SK-N-SH (cell line): ENCODE data around the gene GPC5. TPM values are rescaled to one million over a fixed set of nuclear protein-coding genes. Genes with fewer than 3 reads are reported as not detected.

ENCODE experiments used
- CTCF ChIA-PET: fragments of 300-600, 350-600 bp; formaldehyde crosslinking; extraction: SDS; loops from one replicate; lab custom pipeline; 2021; lab: Yijun Ruan, JAX
- POLR2A ChIA-PET: fragments of 350-600 bp; sonication (Branson Sonifier 250); formaldehyde crosslinking; extraction: SDS; loops from one replicate; lab custom pipeline; 2020; ENCODE audit warnings: antibody characterized with exemption, inconsistent platforms; lab: Yijun Ruan, JAX
- DNase-seq: peaks from one replicate; pipeline ENCODE4 v3.0.0; 2012
- H2AFZ ChIP-seq: fragments of 200-600 bp; sonication (generic); 2 replicates; pipeline ENCODE4 v1.8.1; 2016; ENCODE audit warnings: antibody characterized with exemption, mild to moderate bottlenecking, low read depth
- H3F3A ChIP-seq: fragments of 200-600 bp; sonication (generic); replicated peaks from 2 replicates; pipeline ENCODE3; 2016; ENCODE audit warnings: antibody characterized with exemption, mild to moderate bottlenecking; ENCODE audit not compliant: insufficient read depth
- H3K27ac ChIP-seq, 2 experiments: fragments of 200-500 bp in 1 of 2; fragments of 200-600 bp in 1 of 2; sonication (Bioruptor generic) in 1 of 2; sonication (generic), shearing (Covaris generic) in 1 of 2; 2 replicates each; pipeline versions ENCODE4 v1.5.1 to v1.6.1; 2014 to 2016; ENCODE audit warnings: low read depth in 2 of 2, inconsistent platforms in 1 of 2, low read length in 1 of 2, mild to moderate bottlenecking in 1 of 2, mixed read lengths in 1 of 2
- H3K27me3 ChIP-seq: fragments of 200-600 bp; sonication (generic), shearing (Covaris generic); 2 replicates; pipeline ENCODE4 v1.6.1; 2016; ENCODE audit warnings: mixed run types; ENCODE audit not compliant: insufficient read depth
- H3K36me3 ChIP-seq, 2 experiments: fragments of 200-500 bp in 1 of 2; fragments of 200-600 bp in 1 of 2; sonication (Bioruptor generic) in 1 of 2; sonication (generic) in 1 of 2; replicated peaks in 1 of 2; 2 replicates each; pipeline versions ENCODE3 to v1.5.1; 2014 to 2016; ENCODE audit warnings: low read length in 1 of 2, mild to moderate bottlenecking in 1 of 2; ENCODE audit not compliant: insufficient read depth in 2 of 2, control insufficient read depth in 1 of 2
- H3K4me1 ChIP-seq, 2 experiments: fragments of 200-500 bp in 1 of 2; fragments of 200-600 bp in 1 of 2; sonication (Bioruptor generic) in 1 of 2; sonication (generic), shearing (Covaris generic) in 1 of 2; 2 replicates each; pipeline versions ENCODE4 v1.5.1 to v1.6.1; 2014 to 2016; ENCODE audit warnings: low read depth in 1 of 2, low read length in 1 of 2, mixed run types in 1 of 2; ENCODE audit not compliant: insufficient read depth in 2 of 2, control insufficient read depth in 1 of 2
- H3K4me2 ChIP-seq: fragments of 200-600 bp; sonication (generic), shearing (Covaris generic); 2 replicates; pipeline ENCODE4 v1.6.1; 2017; ENCODE audit warnings: mixed run types
- H3K4me3 ChIP-seq, 2 experiments: fragments of 200-500 bp in 1 of 2; fragments of 200-600 bp in 1 of 2; sonication (Bioruptor generic) in 1 of 2; sonication (generic), shearing (Covaris generic) in 1 of 2; 2 replicates each; pipeline versions ENCODE4 v1.5.1 to v1.8.1; 2014 to 2016; ENCODE audit warnings: low read depth in 2 of 2, inconsistent platforms in 1 of 2, low read length in 1 of 2, mild to moderate bottlenecking in 1 of 2, mixed read lengths in 1 of 2, moderate library complexity in 1 of 2
- H3K79me2 ChIP-seq: fragments of 200-600 bp; sonication (generic); 2 replicates; pipeline ENCODE4 v1.8.1; 2017; ENCODE audit warnings: mild to moderate bottlenecking; ENCODE audit not compliant: insufficient read depth
- H3K9ac ChIP-seq: fragments of 200-600 bp; sonication (generic); 2 replicates; pipeline ENCODE4 v1.6.1; 2017; ENCODE audit warnings: mixed run types
- H3K9me2 ChIP-seq: fragments of 200-600 bp; sonication (generic); 2 replicates; pipeline ENCODE4 v1.6.1; 2017; ENCODE audit warnings: mixed run types
- H3K9me3 ChIP-seq: fragments of 200-600 bp; sonication (generic); 2 replicates; pipeline ENCODE4 v1.6.1; 2017; ENCODE audit warnings: mixed run types, mild to moderate bottlenecking, moderate library complexity
- H4K20me1 ChIP-seq: fragments of 200-600 bp; sonication (generic); 2 replicates; pipeline ENCODE4 v1.6.1; 2017; ENCODE audit warnings: mild to moderate bottlenecking, mixed run types; ENCODE audit not compliant: insufficient read depth
- CHD2 ChIP-seq: fragments of 150-350 bp; IDR thresholded peaks from 2 replicates; pipeline ENCODE4 v1.6.1; 2018; ENCODE audit warnings: low read length; ENCODE audit not compliant: partially characterized antibody
- EP300 ChIP-seq, 2 experiments: IDR thresholded peaks; 2 replicates each; pipeline versions ENCODE4 v1.4.0 to v1.6.1; 2012; ENCODE audit warnings: borderline replicate concordance in 1 of 2, low read depth in 1 of 2, low read length in 1 of 2
- GABPA ChIP-seq: IDR thresholded peaks from 2 replicates; pipeline ENCODE4 v1.4.0; 2012; ENCODE audit warnings: low read depth, mild to moderate bottlenecking
- GATA2 ChIP-seq: sonication (generic); formaldehyde crosslinking; IDR thresholded peaks from 2 replicates; pipeline ENCODE4 v1.5.0; 2020; ENCODE audit warnings: mild to moderate bottlenecking, missing genetic modification reagents
- MAX ChIP-seq: IDR thresholded peaks from 2 replicates; pipeline ENCODE4 v1.4.0; 2012; ENCODE audit warnings: low read depth
- NFIC ChIP-seq: IDR thresholded peaks from 2 replicates; pipeline ENCODE4 v1.4.0; 2012; ENCODE audit warnings: borderline replicate concordance
- NRF1 ChIP-seq: IDR thresholded peaks from 2 replicates; pipeline ENCODE4 v1.6.1; 2012; ENCODE audit warnings: low read depth, mild to moderate bottlenecking, low read length
- PBX3 ChIP-seq: IDR thresholded peaks from 2 replicates; pipeline ENCODE4; 2012
- RCOR1 ChIP-seq: fragments of 150-350 bp; IDR thresholded peaks from 2 replicates; pipeline ENCODE4 v1.6.1; 2017; ENCODE audit warnings: antibody characterized with exemption, low read length
- REST ChIP-seq: IDR thresholded peaks from 2 replicates; pipeline ENCODE4 v1.6.1; 2012; ENCODE audit warnings: mild to moderate bottlenecking, low read depth, low read length, moderate library complexity
- RXRA ChIP-seq: IDR thresholded peaks from 2 replicates; pipeline ENCODE4 v1.4.0; 2012; ENCODE audit warnings: low read depth, mild to moderate bottlenecking, borderline replicate concordance
- TAF1 ChIP-seq: IDR thresholded peaks from 2 replicates; pipeline ENCODE4 v1.6.1; 2012; ENCODE audit warnings: low read depth, mild to moderate bottlenecking, low read length, moderate library complexity, borderline replicate concordance
- TCF12 ChIP-seq: IDR thresholded peaks from 2 replicates; pipeline ENCODE4 v1.4.0; 2012
- USF2 ChIP-seq: fragments of 150-350 bp; IDR thresholded peaks from 2 replicates; pipeline ENCODE4 v1.6.1; 2017; ENCODE audit warnings: antibody characterized with exemption, low read length, low read depth, borderline replicate concordance
- YY1 ChIP-seq: IDR thresholded peaks from 2 replicates; pipeline ENCODE4 v1.4.0; 2012; ENCODE audit warnings: low read depth, mild to moderate bottlenecking
- WGBS: methylation state at CpG from one replicate; pipeline ENCODE4 v1.1.6; 2017; ENCODE audit warnings: low lambda C conversion rate; 5-methylcytosine and 5-hydroxymethylcytosine counted together
- polyA plus RNA-seq, 3 experiments: library from polyadenylated mRNA; depleted of rRNA; stranded (reverse); fragments of >200 nt; gene quantifications; 2 replicates each; pipeline ENCODE4 v1.2.3, GENCODE V29; 2012

GPC5 gene
- polyA plus RNA-seq, 1 of the 3 experiments (the other 2 are of a cell fraction): 0.03 TPM

- TF ChIP-seq REST (no peak), GATA2 (no peak), TCF12 (no peak), RXRA (no peak), PBX3 (no peak), NRF1 (no peak), CHD2 (no peak), YY1 (no peak), NFIC (no peak), RCOR1 (no peak), TAF1 (no peak), GABPA (no peak), EP300 (IDR thresholded peaks at IDR 0.05; ENCODE audit: borderline replicate concordance in 1 of 2, low read depth in 1 of 2, low read length in 1 of 2) (no peak), USF2 (no peak), MAX (no peak)
- POLR2A ChIA-PET: no interaction called here
- Histone ChIP-seq H3K4me3 (no peak overlapping the region), H3K9ac (no peak overlapping the region), H3K9me3 (no peaks in the 10 kb centered on the region), H4K20me1 (no peaks in the 10 kb centered on the region), H3K79me2 (no peaks in the 10 kb centered on the region), H3K27ac (no peak overlapping the region), H3K4me1 (no peaks in the 10 kb centered on the region; a peak in 1 of 4 replicates), H2AFZ (no peak overlapping the region), H3F3A (no peaks in the 10 kb centered on the region), H3K4me2 (no peak overlapping the region), H3K36me3 (no peaks in the 10 kb centered on the region), H3K9me2 (no peaks in the 10 kb centered on the region), H3K27me3 (no peaks in the 10 kb centered on the region)
- DNase-seq: no peak
- CTCF ChIA-PET: no interaction called here
- 8% methylated on average over 2 of the region's 2 CpGs for WGBS
Observed at GRCh38 chr13:92362717-92363116, 964.3 kb downstream of the GPC5 start.
